Stimulated activated CD4-positive, alpha-beta T cell treated with anti-CD3 and anti-CD28 coated beads, Interleukin-1b, Interleukin-23, amount 100 ng/mL, for 4 hours (primary cell): ENCODE measurements around the gene PAPPA.

Experiments
- DNase-seq, 2 donors: peaks; one replicate each; pipeline ENCODE4 v3.0.0-alpha.2; 2020; ENCODE audit warnings: low read depth in 2 of 2

PAPPA gene

GRCh38 chr9:116316246-116316645, 162.7 kb downstream of the PAPPA start:
- no peak for DNase-seq

- DNase-seq = no peak
Observed at GRCh38 chr9:116317503-116317902, 163.9 kb downstream of the PAPPA start.

- DNase-seq = no peak
Observed at GRCh38 chr9:116318468-116319374, 165.1 kb downstream of the PAPPA start.

- no peak for DNase-seq
Observed at GRCh38 chr9:116319480-116319879, 165.9 kb downstream of the PAPPA start.

- DNase-seq = no peak
Observed at GRCh38 chr9:116320290-116320689, 166.7 kb downstream of the PAPPA start.

GRCh38 chr9:116322521-116322920, 168.9 kb downstream of the PAPPA start:
- DNase-seq = no peak

GRCh38 chr9:116323012-116323411, 169.4 kb downstream of the PAPPA start:
- no peak for DNase-seq

- no peak for DNase-seq
Observed at GRCh38 chr9:116323571-116323970, 170.0 kb downstream of the PAPPA start.

GRCh38 chr9:116325924-116326323, 172.3 kb downstream of the PAPPA start:
- DNase-seq = no peak

- DNase-seq = no peak
Observed at GRCh38 chr9:116327701-116328405, 174.3 kb downstream of the PAPPA start.

- DNase-seq = no peak
Observed at GRCh38 chr9:116329470-116329869, 175.9 kb downstream of the PAPPA start.

GRCh38 chr9:116331241-116331640, 177.7 kb downstream of the PAPPA start:
- no peak for DNase-seq

GRCh38 chr9:116332090-116332489, 178.5 kb downstream of the PAPPA start:
- DNase-seq = no peak

GRCh38 chr9:116333254-116333653, 179.7 kb downstream of the PAPPA start:
- no peak for DNase-seq

- DNase-seq = no peak
Observed at GRCh38 chr9:116334546-116335150, 181.1 kb downstream of the PAPPA start.

GRCh38 chr9:116335392-116335791, 181.8 kb downstream of the PAPPA start:
- DNase-seq = no peak

GRCh38 chr9:116336133-116336862, 182.7 kb downstream of the PAPPA start:
- DNase-seq = no peak

GRCh38 chr9:116337015-116337414, 183.4 kb downstream of the PAPPA start:
- no peak for DNase-seq

GRCh38 chr9:116340270-116340669, 186.7 kb downstream of the PAPPA start:
- no peak for DNase-seq

GRCh38 chr9:116342061-116342460, 188.5 kb downstream of the PAPPA start:
- no peak for DNase-seq

GRCh38 chr9:116342941-116343340, 189.3 kb downstream of the PAPPA start:
- no peak for DNase-seq

- DNase-seq = no peak
Observed at GRCh38 chr9:116344416-116344815, 190.8 kb downstream of the PAPPA start.
